ENCODE data around the gene NRBF2. TPM values are rescaled to one million over a fixed set of nuclear protein-coding genes. Genes with fewer than 3 reads are reported as not detected.

The NRBF2 gene
- polyA plus RNA-seq, 3 donors: 13.6 to 38.1 (median 17.9) TPM

DNA sequence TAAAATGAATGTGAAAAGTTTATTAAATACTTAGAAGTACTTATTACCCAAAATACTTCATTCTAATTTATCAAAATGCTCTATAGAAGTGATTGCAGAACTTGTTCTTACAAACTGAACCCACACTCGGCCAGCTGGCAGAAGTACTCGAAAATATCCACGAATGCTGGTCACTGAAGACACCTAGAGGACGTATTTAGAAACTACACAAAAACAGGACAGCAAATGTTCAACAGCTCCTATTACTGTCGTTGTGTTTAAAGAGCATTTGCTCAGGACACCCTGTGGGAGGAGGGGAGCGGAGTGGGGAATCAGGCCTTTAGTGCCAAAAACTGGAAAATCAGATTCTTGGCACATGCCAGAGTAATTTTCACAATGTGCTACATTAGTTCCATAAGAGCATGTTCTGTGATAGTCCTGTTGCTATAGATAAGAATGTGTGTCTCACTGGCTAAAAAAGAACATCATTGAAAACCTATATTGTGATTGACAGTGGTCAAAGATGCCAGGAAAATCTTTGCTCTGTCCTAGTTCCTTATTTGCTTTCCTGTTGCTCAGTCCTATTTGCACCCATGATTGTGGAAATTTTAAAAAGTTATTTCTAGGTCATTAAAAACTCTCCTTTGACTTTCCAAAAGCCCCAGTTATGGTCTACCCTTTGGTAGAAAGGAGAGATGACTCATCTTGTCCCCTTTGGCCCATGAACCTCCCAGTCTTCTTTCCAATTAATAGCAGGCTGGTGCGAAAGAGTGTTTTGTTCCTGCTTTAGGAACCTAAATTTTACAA is 49.0 kb upstream of the NRBF2 start:
- Mint-ChIP-seq H3K36me3 (no peaks in the 10 kb centered on the region), H3K4me1 (no peaks in the 10 kb centered on the region), H3K27ac (no peak overlapping the region), H3K9me3 (no peaks in the 10 kb centered on the region), H3K4me3 (no peak overlapping the region), H3K27me3 (ENCODE audit: low read depth in 3 of 3) (peaks cover 9 to 14% (median 14%) of the 10 kb centered on the region in 3 donors)
- Histone ChIP-seq H3K36me3 (replicated peaks in 1 of 2; ENCODE audit: control insufficient read depth in 1 of 2, insufficient read depth in 2 of 2, low read length in 2 of 2) (no peaks in the 10 kb centered on the region), H2AFZ (ENCODE audit: insufficient read depth, low read depth, low read length, poor library complexity, severe bottlenecking) (no peak overlapping the region), H3K4me2 (replicated peaks; ENCODE audit: extremely low read depth, low read length, poor library complexity, severe bottlenecking) (no peak overlapping the region), H3K4me3 (replicated peaks in 1 of 3; ENCODE audit: low read depth in 2 of 3, low read length in 3 of 3) (no peak overlapping the region), H3K9me3 (replicated peaks in 1 of 2; ENCODE audit: control insufficient read depth in 1 of 2, insufficient read depth in 1 of 2, low read length in 2 of 2) (no peaks in the 10 kb centered on the region), H3K79me2 (ENCODE audit: insufficient read depth, low read length) (no peaks in the 10 kb centered on the region), H3K9ac (ENCODE audit: insufficient read depth, low read length, poor library complexity, severe bottlenecking) (no peak overlapping the region), H4K20me1 (ENCODE audit: insufficient read depth, low read length) (no peaks in the 10 kb centered on the region), H3K27me3 (ENCODE audit: control insufficient read depth in 2 of 2, insufficient read depth in 2 of 2, low read length in 2 of 2) (peaks cover 0 to 3% of the 10 kb centered on the region in 2 donors), H3K27ac (ENCODE audit: low read depth in 1 of 2, low read length in 2 of 2) (no peak overlapping the region), H3K4me1 (ENCODE audit: control insufficient read depth in 1 of 2, insufficient read depth in 2 of 2, low read length in 2 of 2) (no peaks in the 10 kb centered on the region)
- DNase-seq: peak; percentile 45 to 60 (median 57)
- TF ChIP-seq, protein P1, sequence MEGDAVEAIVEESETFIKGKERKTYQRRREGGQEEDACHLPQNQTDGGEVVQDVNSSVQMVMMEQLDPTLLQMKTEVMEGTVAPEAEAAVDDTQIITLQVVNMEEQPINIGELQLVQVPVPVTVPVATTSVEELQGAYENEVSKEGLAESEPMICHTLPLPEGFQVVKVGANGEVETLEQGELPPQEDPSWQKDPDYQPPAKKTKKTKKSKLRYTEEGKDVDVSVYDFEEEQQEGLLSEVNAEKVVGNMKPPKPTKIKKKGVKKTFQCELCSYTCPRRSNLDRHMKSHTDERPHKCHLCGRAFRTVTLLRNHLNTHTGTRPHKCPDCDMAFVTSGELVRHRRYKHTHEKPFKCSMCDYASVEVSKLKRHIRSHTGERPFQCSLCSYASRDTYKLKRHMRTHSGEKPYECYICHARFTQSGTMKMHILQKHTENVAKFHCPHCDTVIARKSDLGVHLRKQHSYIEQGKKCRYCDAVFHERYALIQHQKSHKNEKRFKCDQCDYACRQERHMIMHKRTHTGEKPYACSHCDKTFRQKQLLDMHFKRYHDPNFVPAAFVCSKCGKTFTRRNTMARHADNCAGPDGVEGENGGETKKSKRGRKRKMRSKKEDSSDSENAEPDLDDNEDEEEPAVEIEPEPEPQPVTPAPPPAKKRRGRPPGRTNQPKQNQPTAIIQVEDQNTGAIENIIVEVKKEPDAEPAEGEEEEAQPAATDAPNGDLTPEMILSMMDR (IDR thresholded peaks at IDR 0.05): peak; percentile 84
- WGBS (ENCODE audit: insufficient coverage): 36% methylated on average over 4 of the region's 7 CpGs
- intact Hi-C loops (cut with micrococcal nuclease): loop anchor here in 1 of 2 donors (5.0 kb wide), 1 partner anchor 492 kb away; no protein-coding TSS in a partner anchor

DNA sequence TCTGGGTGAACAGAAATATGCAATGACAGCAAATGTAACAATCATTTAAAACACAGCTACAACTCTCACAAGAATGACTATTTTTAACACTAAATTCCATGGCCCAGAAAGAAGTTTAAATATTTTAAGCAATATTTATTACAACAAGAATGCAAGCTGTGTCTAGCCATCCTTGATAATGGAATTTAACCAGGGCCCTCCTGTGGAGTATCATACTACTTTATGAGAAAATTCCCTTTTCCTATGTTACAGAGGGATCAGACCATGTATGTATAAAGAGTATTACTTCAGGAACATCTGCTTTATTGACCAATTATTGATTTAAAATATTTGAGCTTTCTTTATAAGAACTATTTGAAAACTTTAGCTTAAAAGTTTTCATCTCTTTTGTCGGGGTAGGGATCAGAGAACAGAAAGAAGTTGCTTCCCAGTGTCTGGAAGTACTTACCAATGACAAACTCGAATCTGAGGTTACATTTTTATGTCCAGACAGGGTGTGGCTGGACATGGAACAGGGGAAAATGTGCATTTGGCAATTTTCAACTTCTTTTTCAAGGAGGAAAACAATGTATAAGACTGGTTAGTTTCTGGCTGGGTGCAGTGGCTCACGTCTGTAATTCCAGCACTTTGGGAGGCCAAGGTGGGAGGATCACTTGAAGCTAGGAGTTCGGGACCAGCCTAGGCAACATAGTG is 48.3 kb upstream of the NRBF2 start:
- TF ChIP-seq, protein P1 (IDR thresholded peaks at IDR 0.05): no peak
- no peaks in the 10 kb centered on the region for H3K9me3 Mint-ChIP-seq
- H3K4me1 Mint-ChIP-seq: no peaks in the 10 kb centered on the region
- Histone ChIP-seq H3K27me3 (ENCODE audit: control insufficient read depth in 2 of 2, insufficient read depth in 2 of 2, low read length in 2 of 2) (peaks cover 0 to 3% of the 10 kb centered on the region in 2 donors), H3K9me3 (replicated peaks in 1 of 2; ENCODE audit: control insufficient read depth in 1 of 2, insufficient read depth in 1 of 2, low read length in 2 of 2) (no peaks in the 10 kb centered on the region), H3K4me1 (ENCODE audit: control insufficient read depth in 1 of 2, insufficient read depth in 2 of 2, low read length in 2 of 2) (no peaks in the 10 kb centered on the region), H3K79me2 (ENCODE audit: insufficient read depth, low read length) (no peaks in the 10 kb centered on the region), H3K27ac (ENCODE audit: low read depth in 1 of 2, low read length in 2 of 2) (no peak overlapping the region), H3K9ac (ENCODE audit: insufficient read depth, low read length, poor library complexity, severe bottlenecking) (no peak overlapping the region), H2AFZ (ENCODE audit: insufficient read depth, low read depth, low read length, poor library complexity, severe bottlenecking) (no peak overlapping the region), H3K36me3 (replicated peaks in 1 of 2; ENCODE audit: control insufficient read depth in 1 of 2, insufficient read depth in 2 of 2, low read length in 2 of 2) (no peaks in the 10 kb centered on the region), H3K4me3 (replicated peaks in 1 of 3; ENCODE audit: low read depth in 2 of 3, low read length in 3 of 3) (no peak overlapping the region), H3K4me2 (replicated peaks; ENCODE audit: extremely low read depth, low read length, poor library complexity, severe bottlenecking) (no peak overlapping the region), H4K20me1 (ENCODE audit: insufficient read depth, low read length) (no peaks in the 10 kb centered on the region)
- peaks cover 9 to 14% (median 14%) of the 10 kb centered on the region in 3 donors for H3K27me3 Mint-ChIP-seq (ENCODE audit: low read depth in 3 of 3)
- H3K4me3 Mint-ChIP-seq: no peak overlapping the region
- 73% methylated on average over 3 of the region's 4 CpGs for WGBS (ENCODE audit: insufficient coverage)
- no peaks in the 10 kb centered on the region for H3K36me3 Mint-ChIP-seq
- intact Hi-C loops (cut with micrococcal nuclease): loop anchor here in 1 of 2 donors (5.0 kb wide), 1 partner anchor 493 kb away; no protein-coding TSS in a partner anchor
- DNase-seq: no peak
- no peak overlapping the region for H3K27ac Mint-ChIP-seq

All from CD14-positive monocyte (primary cell).